Brain microvascular endothelial cell (primary cell): ENCODE results near the gene C14orf93.
"Not testable (repeated sequence)": the region's sequence is repeated elsewhere in the genome, so short reads cannot be mapped to it uniquely, and the experiment has no call there.

Source experiments
- DNase-seq: peaks from one replicate; pipeline ENCODE4 v3.0.0-alpha.2; 2020
- H3K27ac ChIP-seq: fragments of 250-450 bp; sonication (Bioruptor Pico); 2 replicates; pipeline ENCODE4 v1.5.1; 2020; ENCODE audit warnings: mild to moderate bottlenecking, moderate library complexity
- H3K27me3 ChIP-seq: fragments of 250-450 bp; sonication (Bioruptor Pico); replicated peaks from 2 replicates; pipeline ENCODE4 v1.5.1; 2020; ENCODE audit warnings: mild to moderate bottlenecking
- H3K36me3 ChIP-seq: fragments of 250-450 bp; sonication (Bioruptor Pico); replicated peaks from 2 replicates; pipeline ENCODE4 v1.5.1; 2020; ENCODE audit warnings: mild to moderate bottlenecking
- H3K4me3 ChIP-seq: 2 replicates; pipeline ENCODE4 v1.5.1; 2011; ENCODE audit warnings: low read depth, mild to moderate bottlenecking, control low read depth, low read length, moderate library complexity
- in situ Hi-C: cut with HindIII; loops from 2 replicates; pipeline ENCODE4 v1.10.0; 2017; ENCODE audit warnings: low sequenced_read_pairs, low pct_ligation_motif_present
- TF ChIP-seq, protein P1 (sequence below): IDR thresholded peaks from 2 replicates; pipeline ENCODE4 v1.5.1; 2011; ENCODE audit warnings: low read depth, mild to moderate bottlenecking, moderate library complexity, low read length, control low read depth, inconsistent platforms; ENCODE audit errors: missing control alignments

Gene C14orf93

DNA sequence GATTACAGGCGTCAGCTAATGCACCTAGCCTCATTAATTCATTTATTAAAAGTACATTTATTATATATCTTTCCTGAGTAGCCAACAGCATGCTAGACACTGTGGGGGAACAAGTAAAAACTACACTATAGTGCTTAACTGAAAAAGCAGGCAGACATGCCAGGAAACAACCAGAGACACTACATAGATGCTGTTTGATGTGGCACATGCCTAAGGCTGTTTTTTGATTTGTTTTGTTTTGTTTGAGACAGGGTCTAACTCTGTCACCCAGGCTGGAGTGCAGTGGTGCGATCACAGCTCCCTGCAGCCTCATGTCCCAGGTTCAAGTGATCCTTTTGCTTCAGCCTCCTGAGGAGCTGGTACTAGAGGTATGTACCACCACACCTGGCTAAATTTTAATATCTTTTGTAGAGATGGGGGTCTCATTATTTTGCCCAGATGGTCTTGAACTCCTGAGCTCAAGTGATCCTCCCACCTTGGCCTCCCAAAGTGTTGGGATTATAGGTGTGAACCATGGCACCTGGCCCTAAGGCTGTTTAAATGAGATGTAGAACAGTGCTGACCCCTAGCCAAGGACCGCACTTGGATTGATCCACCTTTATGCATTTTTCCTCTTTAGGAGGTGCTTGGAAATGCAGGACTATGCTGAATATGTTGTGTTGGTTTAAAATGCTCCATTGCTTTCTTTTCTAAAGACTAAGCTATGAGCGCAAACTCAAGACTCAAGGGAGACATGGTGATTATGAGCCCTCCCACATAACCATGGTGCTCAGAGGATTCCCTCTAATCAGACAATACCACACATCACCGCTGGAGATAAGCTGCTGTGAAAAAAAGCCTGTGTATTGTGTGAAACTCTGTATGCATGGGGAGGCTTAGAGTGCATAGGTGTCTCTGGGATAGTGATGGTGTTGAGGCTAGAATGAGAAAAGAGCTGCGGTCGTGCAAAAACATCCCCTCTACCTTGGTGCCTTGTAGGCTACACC, 10.5 kb upstream of the C14orf93 start:
- Histone ChIP-seq H3K27ac (no peak overlapping the region), H3K4me3 (no peak overlapping the region), H3K36me3 (peaks cover under 1% of the 10 kb centered on the region), H3K27me3 (no peaks in the 10 kb centered on the region)
- in situ Hi-C loops = no loop called here
- TF ChIP-seq, protein P1, sequence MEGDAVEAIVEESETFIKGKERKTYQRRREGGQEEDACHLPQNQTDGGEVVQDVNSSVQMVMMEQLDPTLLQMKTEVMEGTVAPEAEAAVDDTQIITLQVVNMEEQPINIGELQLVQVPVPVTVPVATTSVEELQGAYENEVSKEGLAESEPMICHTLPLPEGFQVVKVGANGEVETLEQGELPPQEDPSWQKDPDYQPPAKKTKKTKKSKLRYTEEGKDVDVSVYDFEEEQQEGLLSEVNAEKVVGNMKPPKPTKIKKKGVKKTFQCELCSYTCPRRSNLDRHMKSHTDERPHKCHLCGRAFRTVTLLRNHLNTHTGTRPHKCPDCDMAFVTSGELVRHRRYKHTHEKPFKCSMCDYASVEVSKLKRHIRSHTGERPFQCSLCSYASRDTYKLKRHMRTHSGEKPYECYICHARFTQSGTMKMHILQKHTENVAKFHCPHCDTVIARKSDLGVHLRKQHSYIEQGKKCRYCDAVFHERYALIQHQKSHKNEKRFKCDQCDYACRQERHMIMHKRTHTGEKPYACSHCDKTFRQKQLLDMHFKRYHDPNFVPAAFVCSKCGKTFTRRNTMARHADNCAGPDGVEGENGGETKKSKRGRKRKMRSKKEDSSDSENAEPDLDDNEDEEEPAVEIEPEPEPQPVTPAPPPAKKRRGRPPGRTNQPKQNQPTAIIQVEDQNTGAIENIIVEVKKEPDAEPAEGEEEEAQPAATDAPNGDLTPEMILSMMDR = no peak
- no peak for DNase-seq

DNA sequence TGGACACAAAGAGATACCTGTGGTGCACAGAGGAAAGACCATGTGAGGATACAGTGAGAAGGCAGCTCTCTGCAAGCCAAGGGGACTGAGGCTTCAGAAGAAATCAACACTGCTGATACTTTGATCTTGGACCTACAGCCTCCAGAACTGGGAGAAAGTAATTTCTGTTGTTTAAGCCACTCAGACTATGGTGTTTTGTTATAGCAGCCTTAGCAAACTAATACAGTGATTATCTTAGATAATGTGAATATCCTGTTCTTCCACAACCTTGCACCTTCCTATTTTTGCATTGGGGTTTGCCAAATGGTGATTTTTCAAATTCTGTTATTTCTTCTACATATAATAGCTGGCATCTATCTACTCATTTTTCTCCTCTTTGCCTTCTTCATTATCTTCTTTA, 8.2 kb upstream of the C14orf93 start:
- no peak overlapping the region for H3K27ac ChIP-seq
- TF ChIP-seq, protein P1 = no peak
- no peaks in the 10 kb centered on the region for H3K27me3 ChIP-seq
- in situ Hi-C loops = no loop called here
- no peak for DNase-seq
- no peaks in the 10 kb centered on the region for H3K36me3 ChIP-seq
- no peak overlapping the region for H3K4me3 ChIP-seq

DNA sequence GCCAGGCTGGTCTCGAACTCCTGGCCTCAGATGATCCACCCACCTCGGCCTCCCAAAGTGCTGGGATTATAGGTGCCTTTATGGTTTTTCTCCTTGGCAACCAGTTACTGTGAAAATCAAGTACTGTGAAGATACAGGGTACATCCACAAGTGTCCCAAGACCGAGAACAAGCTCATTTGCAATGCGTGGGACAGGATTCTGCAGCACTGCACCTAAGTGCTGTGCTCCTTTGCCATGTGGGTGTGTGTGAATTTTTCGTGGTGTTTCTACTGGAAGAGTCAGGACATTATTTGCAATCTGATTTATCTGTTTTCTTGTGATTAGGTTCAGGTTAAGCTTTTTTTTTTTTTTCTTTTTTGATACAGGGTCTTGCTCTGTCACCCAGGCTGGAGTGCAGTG, 7.1 kb upstream of the C14orf93 start:
- TF ChIP-seq, protein P1 = no peak
- no peaks in the 10 kb centered on the region for H3K36me3 ChIP-seq
- no peak overlapping the region for H3K27ac ChIP-seq
- H3K27me3 ChIP-seq = no peaks in the 10 kb centered on the region
- DNase-seq = no peak
- in situ Hi-C loops = no loop called here
- no peak overlapping the region for H3K4me3 ChIP-seq

DNA sequence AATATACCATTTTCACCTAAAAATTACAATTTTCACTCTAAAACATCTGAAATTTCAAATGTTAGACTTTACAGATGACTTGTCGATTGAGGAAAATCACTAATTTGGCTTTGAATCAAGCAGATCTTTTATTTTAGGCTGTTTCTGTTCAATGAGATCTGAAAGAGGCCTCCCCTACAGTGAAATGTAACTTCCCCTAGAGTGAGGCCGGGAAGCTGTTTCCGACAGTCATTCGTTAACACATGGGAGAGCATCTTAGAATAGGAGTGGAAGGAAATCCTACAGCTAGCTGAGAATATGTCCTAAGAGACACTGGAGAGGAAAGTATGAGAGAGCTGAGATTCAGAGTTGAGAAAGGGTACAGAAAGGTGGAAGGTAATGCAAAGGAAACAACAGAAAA, 5.7 kb upstream of the C14orf93 start:
- Histone ChIP-seq H3K27ac (no peak overlapping the region), H3K27me3 (no peaks in the 10 kb centered on the region), H3K4me3 (no peak overlapping the region), H3K36me3 (no peaks in the 10 kb centered on the region)
- in situ Hi-C loops = no loop called here
- DNase-seq = no peak
- TF ChIP-seq, protein P1 = no peak

DNA sequence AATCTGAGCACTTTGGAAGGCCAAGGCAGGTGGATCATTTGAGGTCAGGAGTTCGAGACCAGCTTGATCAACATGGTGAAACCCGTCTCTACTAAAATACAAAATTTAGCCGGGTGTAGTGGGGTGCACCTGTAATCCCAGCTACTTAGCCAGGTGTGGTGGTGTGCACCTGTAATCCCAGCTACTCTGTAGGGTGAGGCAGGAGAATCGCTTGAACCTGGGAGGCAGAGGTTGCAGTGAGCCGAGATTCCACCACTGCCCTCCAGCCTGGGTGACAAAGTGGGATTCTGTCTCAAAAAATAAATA, 3.8 kb upstream of the C14orf93 start:
- DNase-seq, in situ Hi-C loops, H3K36me3 ChIP-seq, H3K27me3 ChIP-seq, H3K4me3 ChIP-seq, H3K27ac ChIP-seq: not testable (repeated sequence)

DNA sequence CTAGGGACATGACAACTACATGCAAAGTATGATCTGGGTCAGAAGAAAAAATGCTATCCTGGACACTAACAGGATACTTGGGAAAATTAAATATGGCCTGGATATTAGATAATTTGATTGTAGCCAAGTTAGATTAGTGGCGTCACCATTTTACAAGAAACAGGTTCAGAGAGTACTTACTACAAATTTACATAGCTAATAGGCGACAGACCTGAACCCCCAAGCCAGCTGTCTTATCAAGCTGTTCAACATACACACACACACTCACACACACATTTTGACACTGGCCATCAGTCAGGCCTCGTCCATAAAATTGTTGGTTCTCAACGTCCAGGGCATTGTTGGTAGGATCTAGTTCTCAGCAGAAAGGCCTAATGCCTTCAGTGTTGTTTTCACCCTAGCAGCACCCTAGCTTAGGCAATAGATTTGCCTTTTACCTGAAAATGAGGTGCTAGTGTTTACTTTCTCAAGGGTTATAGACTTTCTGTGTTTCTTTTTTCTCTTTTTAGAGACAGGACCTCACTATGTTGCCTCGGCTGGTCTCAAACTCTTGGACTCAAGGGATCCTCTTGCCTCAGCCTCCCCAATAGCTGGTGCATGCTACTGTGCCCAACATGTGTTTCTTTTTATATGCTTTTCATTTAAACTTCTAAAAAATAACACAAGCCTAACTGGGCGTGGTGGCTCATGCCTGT, 3.3 kb upstream of the C14orf93 start:
- no peaks in the 10 kb centered on the region for H3K36me3 ChIP-seq
- TF ChIP-seq, protein P1 = no peak
- no peak overlapping the region for H3K4me3 ChIP-seq
- in situ Hi-C loops = no loop called here
- no peak overlapping the region for H3K27ac ChIP-seq
- H3K27me3 ChIP-seq = no peaks in the 10 kb centered on the region
- DNase-seq = no peak
